Activated naive CD4-positive, alpha-beta T cell treated with anti-CD3 and anti-CD28 coated beads, Interleukin-2, amount 50 U/mL, for 24 hours (primary cell): ENCODE results near the gene EDN3.
"Not testable (repeated sequence)": the region's sequence is repeated elsewhere in the genome, so short reads cannot be mapped to it uniquely, and the experiment has no call there.

Source experiments
- H3K27ac Mint-ChIP-seq: one replicate; pipeline ENCODE4 v1.8.0; 2021; ENCODE audit warnings: mild to moderate bottlenecking, mixed read lengths
- H3K27me3 Mint-ChIP-seq: one replicate; pipeline ENCODE4 v1.8.0; 2021; ENCODE audit warnings: mixed read lengths
- H3K36me3 Mint-ChIP-seq: one replicate; pipeline ENCODE4 v1.8.0; 2021; ENCODE audit warnings: mixed read lengths
- H3K4me1 Mint-ChIP-seq: one replicate; pipeline ENCODE4 v1.8.0; 2021; ENCODE audit warnings: mixed read lengths
- H3K4me3 Mint-ChIP-seq: one replicate; pipeline ENCODE4 v1.8.0; 2021; ENCODE audit warnings: mild to moderate bottlenecking, mixed read lengths
- H3K9me3 Mint-ChIP-seq: one replicate; pipeline ENCODE4 v1.8.0; 2021; ENCODE audit warnings: mixed read lengths

Gene EDN3

GRCh38 chr20:59341285-59342022, 41.0 kb downstream of the EDN3 start:
- not testable (repeated sequence) for H3K27me3 Mint-ChIP-seq, H3K4me3 Mint-ChIP-seq, H3K9me3 Mint-ChIP-seq, H3K36me3 Mint-ChIP-seq, H3K27ac Mint-ChIP-seq, H3K4me1 Mint-ChIP-seq

- Mint-ChIP-seq H3K9me3 (no peaks in the 10 kb centered on the region), H3K27me3 (no peaks in the 10 kb centered on the region), H3K36me3 (no peaks in the 10 kb centered on the region), H3K4me3 (no peak overlapping the region), H3K4me1 (no peaks in the 10 kb centered on the region), H3K27ac (no peak overlapping the region)
Measured at GRCh38 chr20:59342023-59342957, 41.9 kb downstream of the EDN3 start.

GRCh38 chr20:59346061-59346460, 45.6 kb downstream of the EDN3 start:
- no peaks in the 10 kb centered on the region for H3K36me3 Mint-ChIP-seq
- H3K27me3 Mint-ChIP-seq: no peaks in the 10 kb centered on the region
- H3K27ac Mint-ChIP-seq: no peak overlapping the region
- no peak overlapping the region for H3K4me3 Mint-ChIP-seq
- no peaks in the 10 kb centered on the region for H3K4me1 Mint-ChIP-seq
- H3K9me3 Mint-ChIP-seq: no peaks in the 10 kb centered on the region

- Mint-ChIP-seq H3K4me3 (no peak overlapping the region), H3K36me3 (no peaks in the 10 kb centered on the region), H3K27me3 (no peaks in the 10 kb centered on the region), H3K9me3 (no peaks in the 10 kb centered on the region), H3K4me1 (no peaks in the 10 kb centered on the region), H3K27ac (no peak overlapping the region)
Measured at GRCh38 chr20:59349277-59349676, 48.9 kb downstream of the EDN3 start.

GRCh38 chr20:59350330-59351156, 50.1 kb downstream of the EDN3 start:
- H3K4me3 Mint-ChIP-seq: no peak overlapping the region
- no peaks in the 10 kb centered on the region for H3K27me3 Mint-ChIP-seq
- no peaks in the 10 kb centered on the region for H3K36me3 Mint-ChIP-seq
- no peaks in the 10 kb centered on the region for H3K9me3 Mint-ChIP-seq
- no peak overlapping the region for H3K27ac Mint-ChIP-seq
- no peaks in the 10 kb centered on the region for H3K4me1 Mint-ChIP-seq

- H3K27me3 Mint-ChIP-seq: no peaks in the 10 kb centered on the region
- no peaks in the 10 kb centered on the region for H3K36me3 Mint-ChIP-seq
- no peak overlapping the region for H3K27ac Mint-ChIP-seq
- no peak overlapping the region for H3K4me3 Mint-ChIP-seq
- no peaks in the 10 kb centered on the region for H3K9me3 Mint-ChIP-seq
- no peaks in the 10 kb centered on the region for H3K4me1 Mint-ChIP-seq
Measured at GRCh38 chr20:59351157-59352040, 51.0 kb downstream of the EDN3 start.

GRCh38 chr20:59352541-59352940, 52.1 kb downstream of the EDN3 start:
- Mint-ChIP-seq H3K27ac (no peak overlapping the region), H3K4me1 (no peaks in the 10 kb centered on the region), H3K9me3 (no peaks in the 10 kb centered on the region), H3K4me3 (no peak overlapping the region), H3K27me3 (no peaks in the 10 kb centered on the region), H3K36me3 (no peaks in the 10 kb centered on the region)

- H3K4me3 Mint-ChIP-seq: no peak overlapping the region
- no peaks in the 10 kb centered on the region for H3K36me3 Mint-ChIP-seq
- no peak overlapping the region for H3K27ac Mint-ChIP-seq
- H3K27me3 Mint-ChIP-seq: no peaks in the 10 kb centered on the region
- no peaks in the 10 kb centered on the region for H3K4me1 Mint-ChIP-seq
- no peaks in the 10 kb centered on the region for H3K9me3 Mint-ChIP-seq
Measured at GRCh38 chr20:59352990-59353389, 52.6 kb downstream of the EDN3 start.

- Mint-ChIP-seq H3K36me3 (no peaks in the 10 kb centered on the region), H3K9me3 (no peaks in the 10 kb centered on the region), H3K27ac (no peak overlapping the region), H3K4me1 (no peaks in the 10 kb centered on the region), H3K4me3 (no peak overlapping the region), H3K27me3 (no peaks in the 10 kb centered on the region)
Measured at GRCh38 chr20:59354460-59354859, 54.0 kb downstream of the EDN3 start.

- Mint-ChIP-seq H3K36me3 (no peaks in the 10 kb centered on the region), H3K27ac (no peak overlapping the region), H3K4me1 (no peaks in the 10 kb centered on the region), H3K9me3 (no peaks in the 10 kb centered on the region), H3K4me3 (no peak overlapping the region), H3K27me3 (no peaks in the 10 kb centered on the region)
Measured at GRCh38 chr20:59355242-59355641, 54.8 kb downstream of the EDN3 start.

GRCh38 chr20:59356662-59357165, 56.3 kb downstream of the EDN3 start:
- no peaks in the 10 kb centered on the region for H3K27me3 Mint-ChIP-seq
- H3K4me3 Mint-ChIP-seq: no peak overlapping the region
- H3K27ac Mint-ChIP-seq: no peak overlapping the region
- no peaks in the 10 kb centered on the region for H3K36me3 Mint-ChIP-seq
- no peaks in the 10 kb centered on the region for H3K4me1 Mint-ChIP-seq
- H3K9me3 Mint-ChIP-seq: no peaks in the 10 kb centered on the region

- not testable (repeated sequence) for H3K4me1 Mint-ChIP-seq, H3K9me3 Mint-ChIP-seq, H3K27me3 Mint-ChIP-seq, H3K27ac Mint-ChIP-seq, H3K4me3 Mint-ChIP-seq, H3K36me3 Mint-ChIP-seq
Measured at GRCh38 chr20:59358793-59359192, 58.4 kb downstream of the EDN3 start.

- Mint-ChIP-seq H3K27me3 (no peaks in the 10 kb centered on the region), H3K4me3 (no peak overlapping the region), H3K36me3 (no peaks in the 10 kb centered on the region), H3K9me3 (no peaks in the 10 kb centered on the region), H3K27ac (no peak overlapping the region), H3K4me1 (no peaks in the 10 kb centered on the region)
Measured at GRCh38 chr20:59359906-59360725, 59.7 kb downstream of the EDN3 start.

- no peaks in the 10 kb centered on the region for H3K36me3 Mint-ChIP-seq
- H3K4me3 Mint-ChIP-seq: no peak overlapping the region
- H3K4me1 Mint-ChIP-seq: no peaks in the 10 kb centered on the region
- H3K27ac Mint-ChIP-seq: no peak overlapping the region
- H3K27me3 Mint-ChIP-seq: no peaks in the 10 kb centered on the region
- no peaks in the 10 kb centered on the region for H3K9me3 Mint-ChIP-seq
Measured at GRCh38 chr20:59360934-59361333, 60.5 kb downstream of the EDN3 start.
